PC-3 (cell line): ENCODE results near the gene TANK.

ENCODE experiments used
- CTCF ChIP-seq: fragments of 300-600 bp; sonication (generic); conservative IDR thresholded peaks from 2 replicates; pipeline ENCODE4 v1.5.1; 2017; ENCODE audit warnings: antibody characterized with exemption, low read depth, mild to moderate bottlenecking, low read length
- EZH2 ChIP-seq: fragments of 300-600 bp; sonication (generic); IDR thresholded peaks from one replicate; pipeline ENCODE4 v1.6.1; 2017; ENCODE audit warnings: antibody characterized with exemption, mild to moderate bottlenecking, low read length; ENCODE audit not compliant: unreplicated experiment

DNA sequence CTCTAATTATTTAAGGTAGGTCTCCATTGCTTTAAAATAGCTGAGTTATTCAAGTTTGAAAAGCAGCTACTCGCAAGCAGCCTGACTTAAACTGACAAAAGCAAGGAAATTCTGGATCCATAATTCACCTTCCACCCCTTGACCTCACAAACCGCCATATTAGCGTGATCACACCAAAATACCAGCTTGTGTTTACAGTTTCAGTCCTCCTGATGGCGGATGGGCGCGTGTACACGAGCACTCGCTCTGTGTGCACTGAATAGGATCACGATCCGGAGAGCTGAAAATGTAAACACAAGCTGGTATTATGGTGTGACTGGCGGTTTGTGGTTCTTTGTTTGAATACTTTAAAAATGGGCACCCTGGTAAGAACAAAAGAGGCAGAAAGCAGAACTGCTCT is 105.6 kb downstream of the TANK start:
- TF ChIP-seq CTCF: no peak
- no peak for TF ChIP-seq EZH2
